HG03135 (cell line): ENCODE results near the gene HDGF.
A peak's percentile ranks its signal among the peaks of the same experiment; 100 is the strongest.

Experiments used
- ATAC-seq: cut with Tn5 transposase; IDR thresholded peaks from one replicate; pipeline ENCODE4 v1.9.1; 2021; ENCODE audit warnings: mild to moderate bottlenecking, moderate library complexity; ENCODE audit not compliant: unreplicated experiment

Gene HDGF

DNA sequence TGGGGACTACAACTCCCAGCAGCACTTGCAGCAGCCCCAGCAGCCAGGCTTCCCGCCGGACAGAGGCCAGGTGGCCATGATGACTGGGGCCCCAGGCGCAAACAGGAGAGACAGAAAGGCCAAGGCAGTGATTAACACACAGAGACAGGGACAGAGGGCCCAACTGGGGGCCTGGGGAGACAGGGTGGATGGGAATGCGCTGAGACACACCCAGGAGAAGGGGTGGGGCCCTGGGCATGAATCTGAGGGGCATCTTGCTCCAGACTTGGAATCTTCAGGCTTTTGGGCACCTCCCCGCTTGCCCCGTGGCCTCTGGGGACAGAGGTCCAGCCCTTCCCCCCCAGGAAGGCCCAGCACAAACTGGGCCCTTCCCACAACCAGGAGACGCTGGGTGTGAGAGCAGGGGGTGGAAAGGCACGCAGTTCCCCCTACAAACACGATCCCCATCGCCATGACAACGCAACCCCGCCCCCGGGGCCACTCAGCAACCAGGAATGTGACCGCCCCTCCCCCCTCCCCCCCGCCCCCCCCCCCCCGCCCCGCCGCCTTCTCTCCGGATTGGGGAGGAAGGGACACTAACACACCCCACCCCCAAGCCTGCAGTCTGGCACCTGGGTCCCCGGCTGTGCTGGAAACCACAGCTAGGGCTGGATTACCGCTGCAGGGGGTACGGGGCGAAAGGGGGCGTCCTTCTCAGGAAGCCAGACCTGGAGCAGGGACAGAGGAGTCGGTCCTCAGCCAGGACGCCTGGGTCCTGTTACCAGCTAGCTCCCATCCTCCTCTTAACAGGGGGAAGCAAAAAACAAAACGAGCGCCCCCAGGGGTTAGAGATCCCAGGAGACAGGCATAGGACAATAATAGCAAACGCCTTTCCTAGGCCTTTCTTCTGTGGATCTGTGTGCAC is 4.5 kb downstream of the HDGF start:
- ATAC-seq = no peak

DNA sequence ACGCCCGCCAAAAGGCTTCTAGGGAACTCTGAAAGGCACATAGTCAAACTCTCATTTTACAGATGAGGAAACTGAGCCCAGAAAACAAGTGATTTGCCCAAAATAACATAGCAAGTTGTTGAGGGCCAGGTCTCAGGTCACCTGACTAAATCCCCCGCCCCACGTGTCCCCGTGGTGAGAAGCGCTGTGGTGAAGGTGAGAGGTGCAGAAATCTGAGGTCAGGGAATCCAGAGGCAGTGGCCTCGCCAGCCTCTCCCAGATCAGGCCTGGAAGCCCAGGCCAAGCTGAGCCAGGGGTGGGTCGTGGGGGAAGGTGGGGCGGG is 5.1 kb downstream of the HDGF start:
- ATAC-seq = no peak

DNA sequence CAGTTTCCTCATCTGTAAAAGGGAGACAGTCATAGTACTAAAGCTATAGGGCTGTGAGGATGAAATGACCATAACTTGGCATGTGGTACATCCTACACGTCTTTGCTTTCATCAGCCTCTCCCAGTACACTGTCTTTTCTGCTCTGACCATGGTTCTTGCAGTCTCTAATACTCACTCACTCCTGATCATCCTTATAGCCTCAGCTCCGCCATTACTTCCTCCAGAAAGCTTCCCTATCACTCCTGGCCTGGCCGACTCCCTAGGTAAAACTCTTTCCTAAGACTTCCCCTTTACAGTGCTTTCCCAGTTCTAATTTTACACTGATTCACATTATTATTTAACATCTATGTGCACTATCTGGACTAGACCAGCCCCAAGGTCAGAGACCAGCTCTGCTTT is 5.6 kb downstream of the HDGF start:
- ATAC-seq = no peak

DNA sequence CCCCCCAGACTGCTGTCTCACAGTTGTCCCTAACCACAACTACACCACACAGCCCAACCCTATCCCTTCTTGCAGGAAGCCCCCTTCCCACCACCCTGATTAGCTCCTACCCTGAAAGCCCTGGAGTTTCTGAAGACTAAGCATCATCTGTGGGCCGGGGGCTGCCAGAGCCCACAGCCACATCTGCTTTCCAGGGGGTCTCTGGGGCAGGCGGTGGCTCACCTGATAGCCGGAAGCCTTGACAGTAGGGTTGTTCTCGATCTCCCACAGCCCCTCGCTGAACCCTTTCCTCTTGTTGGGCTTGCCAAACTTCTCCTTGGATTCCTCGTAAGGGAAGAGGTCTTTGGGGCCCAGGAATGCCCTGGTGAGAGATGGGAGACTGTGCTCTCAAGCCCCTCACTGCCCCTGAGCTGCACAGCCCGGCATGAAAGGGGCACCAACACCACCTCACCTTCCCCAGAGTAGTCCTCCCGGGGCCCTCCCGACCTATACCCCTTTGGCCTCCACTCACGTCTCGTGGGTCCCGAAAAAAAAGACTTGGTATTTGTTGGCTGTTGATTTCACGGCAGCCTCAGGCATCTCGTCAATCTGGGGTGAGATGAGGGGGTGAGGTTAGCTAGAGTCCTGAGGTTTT is 6.6 kb downstream of the HDGF start:
- no peak for ATAC-seq

DNA sequence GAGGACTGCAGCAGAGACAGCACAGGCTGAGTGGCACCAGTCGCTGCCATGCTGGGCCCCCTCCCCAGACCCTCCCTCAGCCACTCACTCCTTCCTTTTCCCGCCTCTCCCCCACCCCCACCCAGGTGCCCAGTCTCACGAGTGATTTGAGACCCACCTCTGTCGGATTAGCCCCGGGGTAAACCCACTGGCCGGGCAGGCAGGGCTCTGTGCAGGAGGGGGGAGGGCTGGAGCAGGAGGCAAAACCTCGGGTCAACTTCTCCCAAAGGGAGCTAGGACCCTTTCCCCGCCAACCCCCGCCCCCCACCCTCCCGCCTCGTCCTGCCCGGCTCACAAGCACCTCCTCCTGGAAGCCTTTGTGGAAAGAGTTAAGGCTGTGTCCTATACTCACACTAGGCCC is 7.1 kb downstream of the HDGF start:
- ATAC-seq = no peak

- ATAC-seq = no peak
Measured at GRCh38 chr1:156743367-156744302, 7.8 kb downstream of the HDGF start.

GRCh38 chr1:156742801-156743200 is 8.7 kb downstream of the HDGF start:
- no peak for ATAC-seq

- ATAC-seq = no peak
Measured at GRCh38 chr1:156742017-156742416, 9.5 kb downstream of the HDGF start.

- ATAC-seq = no peak
Measured at GRCh38 chr1:156741481-156741983, 9.9 kb downstream of the HDGF start.

DNA sequence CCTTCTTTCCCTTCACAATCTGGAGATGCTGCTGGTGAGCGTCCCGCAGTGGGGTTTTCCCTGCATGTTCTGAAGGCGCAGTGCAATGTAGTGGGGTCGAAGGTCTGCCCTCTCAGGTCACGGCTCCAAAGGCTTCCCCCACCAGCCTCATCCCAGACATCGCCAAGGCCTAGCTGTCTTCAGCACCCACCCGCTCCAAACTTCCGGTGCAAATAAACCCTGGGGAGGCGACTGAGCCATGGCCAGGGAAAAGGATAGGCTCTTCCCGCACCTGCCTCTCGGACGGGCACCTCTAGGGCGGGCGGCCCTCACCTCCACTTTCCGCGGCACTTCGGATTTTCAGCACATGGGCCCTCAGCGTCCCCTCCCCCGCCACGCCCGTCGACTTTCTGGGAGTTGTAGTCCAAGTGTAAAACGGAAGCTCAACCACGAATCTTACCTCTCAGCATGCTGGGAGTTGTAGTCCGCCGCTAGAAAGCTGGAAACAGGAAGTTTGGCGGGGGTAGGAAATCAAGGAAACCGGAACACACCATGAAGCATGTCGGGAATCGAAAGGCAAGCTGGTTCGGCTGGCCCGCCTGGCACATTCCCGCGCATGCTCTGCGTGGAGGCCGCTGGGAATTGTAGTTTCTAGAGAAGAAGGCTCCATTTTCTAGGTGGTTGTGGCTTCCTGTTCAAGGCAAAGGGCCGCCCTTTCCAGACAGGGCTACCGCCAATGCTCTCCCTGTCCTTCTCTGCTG is 10.6 kb downstream of the HDGF start, which contains the start of gene MRPL24:
TSS of gene MRPL24 (minus strand) at position 348 of the 740 bp plus-strand sequence. CDS start 2,384 bp downstream, outside the sequence.
- ATAC-seq = peak; percentile 81

- no peak for ATAC-seq
Measured at GRCh38 chr1:156740237-156740740, 11.2 kb downstream of the HDGF start.

DNA sequence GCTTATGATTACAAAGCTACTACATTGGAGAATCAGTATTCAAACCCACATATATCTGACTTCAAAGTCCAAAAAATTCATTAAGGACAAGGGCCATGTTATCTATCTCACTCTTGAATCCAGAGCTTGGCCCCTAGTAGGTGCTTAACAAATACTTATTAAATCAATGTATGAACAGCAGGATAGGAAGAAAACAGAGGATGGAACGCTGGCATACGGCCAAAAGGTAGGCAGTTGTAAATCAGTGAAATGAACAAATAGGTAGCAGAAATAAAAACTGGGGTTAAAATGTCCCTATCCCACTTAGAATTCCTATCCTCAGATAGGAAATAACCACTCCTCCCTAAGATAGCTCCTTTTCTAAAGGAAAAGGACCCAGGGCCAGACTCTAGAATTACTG is 12.6 kb downstream of the HDGF start:
- no peak for ATAC-seq

GRCh38 chr1:156738407-156738806 is 13.1 kb downstream of the HDGF start:
- ATAC-seq = no peak

GRCh38 chr1:156733989-156734584 is 17.4 kb downstream of the HDGF start:
- no peak for ATAC-seq

DNA sequence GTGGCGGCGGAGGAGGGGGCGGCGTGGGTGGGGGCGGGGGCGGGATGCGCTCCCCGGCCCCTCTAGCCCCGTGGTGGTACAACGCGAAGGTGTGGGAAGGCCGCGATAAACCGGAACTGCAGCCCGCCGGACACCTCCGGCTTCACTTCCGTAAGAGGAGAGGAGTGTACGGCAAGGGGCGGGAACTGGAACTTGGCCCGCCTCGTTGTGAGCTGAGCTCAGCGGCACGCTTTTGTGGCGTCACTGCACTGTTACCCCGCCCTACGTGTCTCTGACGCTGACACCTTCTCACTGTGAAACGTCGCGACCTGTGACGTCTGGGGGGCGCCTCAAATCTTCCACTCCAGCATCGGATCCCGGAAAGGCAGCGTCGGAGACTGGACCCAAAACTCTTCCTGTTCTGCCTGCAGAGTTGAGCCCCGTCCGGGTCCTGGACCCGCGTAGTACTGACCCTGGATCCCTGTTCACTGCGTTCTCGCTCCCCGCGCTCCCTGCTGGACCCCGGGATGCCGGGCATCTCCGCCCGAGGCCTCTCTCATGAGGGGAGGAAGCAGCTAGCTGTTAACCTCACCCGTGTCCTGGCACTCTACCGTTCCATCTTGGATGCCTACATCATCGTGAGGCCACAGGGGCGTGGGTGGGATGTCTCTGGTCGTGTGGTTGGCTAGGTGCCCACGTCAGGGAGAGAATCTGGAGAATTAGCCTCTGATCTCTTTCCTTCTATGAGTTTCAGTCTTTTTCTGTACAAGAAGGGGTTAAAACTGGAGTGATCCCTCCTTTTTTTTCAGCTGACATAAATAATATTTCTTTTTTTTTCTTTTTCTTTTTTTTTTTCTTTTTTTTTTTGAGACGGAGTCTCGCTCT is 22.6 kb downstream of the HDGF start, which contains the start of gene ISG20L2:
TSS of gene ISG20L2 (minus strand) at position 168 of the 864 bp plus-strand sequence. CDS start 1,114 bp downstream, outside the sequence.
- ATAC-seq = peak; percentile 89

DNA sequence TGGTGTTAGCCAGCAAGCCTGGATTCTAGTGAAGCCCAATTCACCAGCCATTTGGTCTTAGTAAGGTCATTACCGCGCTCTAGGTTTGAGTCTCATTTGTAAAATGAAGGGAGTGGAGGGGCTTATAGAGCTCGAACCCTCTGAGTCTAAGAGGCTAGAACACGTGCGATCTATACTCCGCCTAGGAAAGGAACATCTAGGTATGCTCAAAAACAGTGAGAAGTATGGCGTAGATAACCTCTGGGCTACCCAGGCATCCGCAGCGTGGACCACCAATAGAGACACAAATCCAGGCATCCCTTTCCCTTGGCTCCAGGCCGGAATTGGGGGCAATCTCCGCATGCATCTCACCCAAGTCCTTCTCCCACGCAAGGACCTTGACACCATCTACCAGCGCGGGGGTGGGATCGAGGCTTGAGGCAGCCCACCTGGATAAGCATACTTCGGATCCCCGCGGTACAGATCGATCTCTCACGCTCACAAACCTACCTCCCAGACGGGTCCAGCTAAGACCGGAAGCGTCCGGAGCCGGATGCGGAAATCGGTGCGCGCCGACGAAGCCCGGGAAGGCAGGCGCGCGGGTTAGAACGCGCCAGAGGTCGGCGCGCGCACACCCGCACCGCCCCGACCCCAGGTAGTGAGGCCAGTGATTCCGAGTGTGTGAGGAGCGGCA is 23.4 kb downstream of the HDGF start, which contains the start of gene METTL25B:
TSS of gene METTL25B (plus strand) at position 544 of the 673 bp plus-strand sequence. CDS start 636 bp downstream, outside the sequence.
- ATAC-seq = peak; percentile 50

GRCh38 chr1:156727492-156727891 is 24.0 kb downstream of the HDGF start:
- no peak for ATAC-seq
